ENCODE measurements around the gene SPRY4.

GRCh38 chr5:142301540-142301939, 23.3 kb downstream of the SPRY4 start:
- TF ChIP-seq POLR2AphosphoS5 (IDR thresholded peaks at IDR 0.05; ENCODE audit: borderline replicate concordance, low read depth, low read length) = no peak
- no peak for TF ChIP-seq FOXP2 (optimal IDR thresholded peaks at IDR 0.05; ENCODE audit: control extremely low read depth, extremely low read length, insufficient read depth)

Data from SK-N-MC (cell line).